ENCODE measurements around the gene DPYSL5. TPM values are rescaled to one million over a fixed set of nuclear protein-coding genes. Genes with fewer than 3 reads are reported as not detected.

Gene DPYSL5
- total RNA-seq, 2 donors from 2014 or later: not detected

GRCh38 chr2:26840937-26841610, 6.9 kb upstream of the DPYSL5 start:
- DNase-seq (ENCODE audit: low spot score): no peak
- intact Hi-C loops (cut with DNase I): loop anchor here in 1 of 2 donors (5.0 kb wide), 1 partner anchor 176 kb away; no protein-coding TSS in a partner anchor

- intact Hi-C loops (cut with DNase I): loop anchor here in 1 of 2 donors (5.0 kb wide), 1 partner anchor 174 kb away; no protein-coding TSS in a partner anchor
- DNase-seq (ENCODE audit: low spot score): no peak
Observed at GRCh38 chr2:26843041-26843440, 4.9 kb upstream of the DPYSL5 start.

GRCh38 chr2:26845021-26845420, 2.9 kb upstream of the DPYSL5 start:
- no peak for DNase-seq (ENCODE audit: low spot score)
- intact Hi-C loops (cut with DNase I): loop anchor here in 1 of 2 donors (5.0 kb wide), 1 partner anchor 97 kb away; no protein-coding TSS in a partner anchor

GRCh38 chr2:26846334-26847306, 1.3 kb upstream of the DPYSL5 start:
- peak; percentile 90 for DNase-seq (ENCODE audit: low spot score)
- intact Hi-C loops (cut with DNase I): loop anchor here (2.0 to 5.0 kb wide), 2 partner anchors 96 kb away; no protein-coding TSS in a partner anchor

GRCh38 chr2:26847307-26847654, 651 bp upstream of the DPYSL5 start:
- intact Hi-C loops (cut with DNase I): loop anchor here (2.0 to 5.0 kb wide), 2 partner anchors 95 to 96 kb away; no protein-coding TSS in a partner anchor
- no peak for DNase-seq (ENCODE audit: low spot score)

- intact Hi-C loops (cut with DNase I): loop anchor here in 1 of 2 donors (5.0 kb wide), 1 partner anchor 94 kb away; no protein-coding TSS in a partner anchor
- DNase-seq (ENCODE audit: low spot score): peak; percentile 80
Observed at GRCh38 chr2:26848336-26849055, 564 bp downstream of the DPYSL5 start.

GRCh38 chr2:26849056-26849999, 1.4 kb downstream of the DPYSL5 start:
- intact Hi-C loops (cut with DNase I): loop anchor here in 1 of 2 donors (5.0 kb wide), 1 partner anchor 93 kb away; no protein-coding TSS in a partner anchor

GRCh38 chr2:26850000-26850431, 2.1 kb downstream of the DPYSL5 start:
- no peak for DNase-seq (ENCODE audit: low spot score)

More at GRCh38 chr2:26849056-26849999, 1.4 kb downstream of the DPYSL5 start:
- DNase-seq (ENCODE audit: low spot score): no peak

GRCh38 chr2:26850505-26850904, 2.6 kb downstream of the DPYSL5 start:
- no peak for DNase-seq (ENCODE audit: low spot score)
- intact Hi-C loops (cut with DNase I): loop anchor here in 1 of 2 donors (1.0 kb wide), 1 partner anchor 14 kb away; no protein-coding TSS in a partner anchor

More at GRCh38 chr2:26850000-26850431, 2.1 kb downstream of the DPYSL5 start:
- intact Hi-C loops (cut with DNase I): loop anchor here (1.0 to 5.0 kb wide), 2 partner anchors 14 to 92 kb away; no protein-coding TSS in a partner anchor

- no peak for DNase-seq (ENCODE audit: low spot score)
- intact Hi-C loops (cut with DNase I): no loop called here
Observed at GRCh38 chr2:26852405-26853306, 4.7 kb downstream of the DPYSL5 start.

GRCh38 chr2:26853751-26854150, 5.8 kb downstream of the DPYSL5 start:
- DNase-seq (ENCODE audit: low spot score): no peak
- intact Hi-C loops (cut with DNase I): no loop called here

- intact Hi-C loops (cut with DNase I): no loop called here
- no peak for DNase-seq (ENCODE audit: low spot score)
Observed at GRCh38 chr2:26854283-26854827, 6.4 kb downstream of the DPYSL5 start.

- intact Hi-C loops (cut with DNase I): no loop called here
- DNase-seq (ENCODE audit: low spot score): no peak
Observed at GRCh38 chr2:26855466-26855865, 7.5 kb downstream of the DPYSL5 start.

- no peak for DNase-seq (ENCODE audit: low spot score)
- intact Hi-C loops (cut with DNase I): no loop called here
Observed at GRCh38 chr2:26859622-26860021, 11.7 kb downstream of the DPYSL5 start.

GRCh38 chr2:26860211-26860850, 12.4 kb downstream of the DPYSL5 start:
- intact Hi-C loops (cut with DNase I): no loop called here
- no peak for DNase-seq (ENCODE audit: low spot score)

- no peak for DNase-seq (ENCODE audit: low spot score)
- intact Hi-C loops (cut with DNase I): no loop called here
Observed at GRCh38 chr2:26861610-26862224, 13.8 kb downstream of the DPYSL5 start.

Measured in posterior vena cava (tissue), 2 donors.